Brain microvascular endothelial cell (primary cell): ENCODE results near the gene DENND1C.

Source experiments
- DNase-seq: peaks from one replicate; pipeline ENCODE4 v3.0.0-alpha.2; 2020
- H3K27ac ChIP-seq: fragments of 250-450 bp; sonication (Bioruptor Pico); 2 replicates; pipeline ENCODE4 v1.5.1; 2020; ENCODE audit warnings: mild to moderate bottlenecking, moderate library complexity
- H3K27me3 ChIP-seq: fragments of 250-450 bp; sonication (Bioruptor Pico); replicated peaks from 2 replicates; pipeline ENCODE4 v1.5.1; 2020; ENCODE audit warnings: mild to moderate bottlenecking
- H3K36me3 ChIP-seq: fragments of 250-450 bp; sonication (Bioruptor Pico); replicated peaks from 2 replicates; pipeline ENCODE4 v1.5.1; 2020; ENCODE audit warnings: mild to moderate bottlenecking
- H3K4me3 ChIP-seq: 2 replicates; pipeline ENCODE4 v1.5.1; 2011; ENCODE audit warnings: low read depth, mild to moderate bottlenecking, control low read depth, low read length, moderate library complexity
- CTCF ChIP-seq: IDR thresholded peaks from 2 replicates; pipeline ENCODE4 v1.5.1; 2011; ENCODE audit warnings: low read depth, mild to moderate bottlenecking, moderate library complexity, low read length, control low read depth, inconsistent platforms; ENCODE audit errors: missing control alignments
- in situ Hi-C: cut with HindIII; loops from 2 replicates; pipeline ENCODE4 v1.10.0; 2017; ENCODE audit warnings: low sequenced_read_pairs, low pct_ligation_motif_present

The DENND1C gene

GRCh38 chr19:6476155-6476895 lies 5.3 kb downstream of the DENND1C start:
- no peak overlapping the region for H3K4me3 ChIP-seq
- DNase-seq = peak; percentile 52
- in situ Hi-C loops = no loop called here

GRCh38 chr19:6475321-6476108 lies 6.1 kb downstream of the DENND1C start:
- DNase-seq = no peak
- Histone ChIP-seq H3K4me3 (no peak overlapping the region), H3K27ac (no peak overlapping the region), H3K27me3 (no peaks in the 10 kb centered on the region), H3K36me3 (no peaks in the 10 kb centered on the region)
- in situ Hi-C loops = no loop called here
- TF ChIP-seq CTCF = no peak

More at GRCh38 chr19:6476155-6476895, 5.3 kb downstream of the DENND1C start:
- no peaks in the 10 kb centered on the region for H3K27me3 ChIP-seq
- H3K27ac ChIP-seq = no peak overlapping the region
- no peak for TF ChIP-seq CTCF
- H3K36me3 ChIP-seq = no peaks in the 10 kb centered on the region

- no peak overlapping the region for H3K27ac ChIP-seq
- no peak overlapping the region for H3K4me3 ChIP-seq
- no peaks in the 10 kb centered on the region for H3K27me3 ChIP-seq
- H3K36me3 ChIP-seq = no peaks in the 10 kb centered on the region
- no peak for TF ChIP-seq CTCF
- DNase-seq = no peak
- in situ Hi-C loops = no loop called here
Observed at GRCh38 chr19:6473647-6474046, 7.9 kb downstream of the DENND1C start.

GRCh38 chr19:6472713-6473112 lies 8.9 kb downstream of the DENND1C start:
- no peaks in the 10 kb centered on the region for H3K36me3 ChIP-seq
- no peak for DNase-seq
- no peak overlapping the region for H3K27ac ChIP-seq
- no peak overlapping the region for H3K4me3 ChIP-seq
- H3K27me3 ChIP-seq = no peaks in the 10 kb centered on the region
- no peak for TF ChIP-seq CTCF
- in situ Hi-C loops = no loop called here

GRCh38 chr19:6471076-6471475 lies 10.5 kb downstream of the DENND1C start:
- in situ Hi-C loops = no loop called here

More at GRCh38 chr19:6471076-6471475, 10.5 kb downstream of the DENND1C start:
- Histone ChIP-seq H3K4me3 (no peak overlapping the region), H3K27me3 (no peaks in the 10 kb centered on the region), H3K27ac (no peak overlapping the region), H3K36me3 (no peaks in the 10 kb centered on the region)
- no peak for TF ChIP-seq CTCF
- DNase-seq = no peak
